HFFc6 (cell line): ENCODE results near the gene SNX5. TPM values are rescaled to one million over a fixed set of nuclear protein-coding genes. Genes with fewer than 3 reads are reported as not detected.

ENCODE experiments used
- DNase-seq: peaks from one replicate; pipeline ENCODE4 v3.0.0-alpha.2; 2018
- H3K27ac Mint-ChIP-seq: 2 replicates; pipeline ENCODE4 v1.8.0; 2020; ENCODE audit warnings: mild to moderate bottlenecking, mixed read lengths
- H3K27me3 Mint-ChIP-seq: 2 replicates; pipeline ENCODE4 v1.8.0; 2021; ENCODE audit warnings: mild to moderate bottlenecking, moderate library complexity, mixed read lengths; ENCODE audit not compliant: insufficient read depth
- H3K36me3 Mint-ChIP-seq: 2 replicates; pipeline ENCODE4 v1.8.0; 2021; ENCODE audit warnings: low read depth, mixed read lengths
- H3K4me1 Mint-ChIP-seq: 2 replicates; pipeline ENCODE4 v1.8.0; 2020; ENCODE audit warnings: low read depth, mixed read lengths
- H3K4me3 Mint-ChIP-seq: 2 replicates; pipeline ENCODE4 v1.8.0; 2020; ENCODE audit warnings: mild to moderate bottlenecking, moderate library complexity, mixed read lengths
- H3K9me3 Mint-ChIP-seq: 2 replicates; pipeline ENCODE4 v1.8.0; 2020; ENCODE audit warnings: mild to moderate bottlenecking, mixed read lengths
- CTCF ChIP-seq: fragments of 200-600 bp; sonication (generic); IDR thresholded peaks from 2 replicates; pipeline ENCODE4 v1.5.0; 2021; ENCODE audit warnings: antibody characterized with exemption, mild to moderate bottlenecking
- total RNA-seq, 6 experiments: library from RNA; stranded (reverse); fragmentation: NEBNext Ultra II Directional; extraction: Animal tissue kit (Norgen Biotek cat#: 25700); gene quantifications; 2 replicates in 1 of 6; 3 replicates in 5 of 6; pipeline ENCODE4 v1.2.3, GENCODE V29; 2021

SNX5 gene
- total RNA-seq, 6 experiments from 2014 or later, result 69.6 to 97.5 (median 81.8) TPM

- no peak for DNase-seq
- peak overlapping the region; percentile 91 for H3K4me3 Mint-ChIP-seq
- no peaks in the 10 kb centered on the region for H3K9me3 Mint-ChIP-seq
- H3K27ac Mint-ChIP-seq, result peak overlapping the region; percentile 90
- TF ChIP-seq CTCF, result no peak
- peaks cover 2% of the 10 kb centered on the region; the same call in 1 of the 2 replicates for H3K27me3 Mint-ChIP-seq
- H3K4me1 Mint-ChIP-seq, result peaks cover 47% of the 10 kb centered on the region
- H3K36me3 Mint-ChIP-seq, result peaks cover 29% of the 10 kb centered on the region
Measured at GRCh38 chr20:17972121-17972520, 3.5 kb upstream of the SNX5 start.

GRCh38 chr20:17971300-17972013 lies 2.9 kb upstream of the SNX5 start:
- H3K36me3 Mint-ChIP-seq, result peaks cover 33% of the 10 kb centered on the region
- no peak for TF ChIP-seq CTCF
- peak; percentile 51 for DNase-seq
- H3K27me3 Mint-ChIP-seq, result peaks cover 2% of the 10 kb centered on the region; the same call in 1 of the 2 replicates
- peak overlapping the region; percentile 90 for H3K27ac Mint-ChIP-seq
- H3K4me3 Mint-ChIP-seq, result peak overlapping the region; percentile 91
- H3K9me3 Mint-ChIP-seq, result no peaks in the 10 kb centered on the region
- H3K4me1 Mint-ChIP-seq, result peaks cover 52% of the 10 kb centered on the region

- Mint-ChIP-seq H3K27me3 (no peaks in the 10 kb centered on the region; the same call in 1 of the 2 replicates), H3K9me3 (no peaks in the 10 kb centered on the region), H3K36me3 (peaks cover 33% of the 10 kb centered on the region), H3K27ac (peak overlapping the region; percentile 99), H3K4me3 (peak overlapping the region; percentile 91), H3K4me1 (peaks cover 67% of the 10 kb centered on the region)
- TF ChIP-seq CTCF, result no peak
- peak; percentile 57 for DNase-seq
Measured at GRCh38 chr20:17969884-17970409, 1.4 kb upstream of the SNX5 start.

GRCh38 chr20:17969278-17969883 lies 787 bp upstream of the SNX5 start:
- peaks cover 69% of the 10 kb centered on the region for H3K4me1 Mint-ChIP-seq
- peak overlapping the region; percentile 91 for H3K4me3 Mint-ChIP-seq
- H3K9me3 Mint-ChIP-seq, result no peaks in the 10 kb centered on the region

More at GRCh38 chr20:17969278-17969883, 787 bp upstream of the SNX5 start:
- TF ChIP-seq CTCF, result no peak
- Mint-ChIP-seq H3K27me3 (no peaks in the 10 kb centered on the region; the same call in 1 of the 2 replicates), H3K27ac (peak overlapping the region; percentile 99), H3K36me3 (peaks cover 39% of the 10 kb centered on the region)
- no peak for DNase-seq
